GM18508 (cell line): Measurements from ENCODE around the gene MDFI.

Experiments
- ATAC-seq: cut with Tn5 transposase; IDR thresholded peaks from one replicate; pipeline ENCODE4 v1.9.1; 2021; ENCODE audit warnings: moderate number of reproducible peaks; ENCODE audit not compliant: insufficient read depth, unreplicated experiment

Gene MDFI

GRCh38 chr6:41684311-41685180 lies 46.3 kb downstream of the MDFI start:
- ATAC-seq: no peak

- no peak for ATAC-seq
Observed at GRCh38 chr6:41685641-41686380, 47.5 kb downstream of the MDFI start.

- ATAC-seq: no peak
Observed at GRCh38 chr6:41687501-41688175, 49.4 kb downstream of the MDFI start.

GRCh38 chr6:41688256-41688965 lies 50.1 kb downstream of the MDFI start:
- no peak for ATAC-seq

- no peak for ATAC-seq
Observed at GRCh38 chr6:41689171-41690008, 51.1 kb downstream of the MDFI start.

- no peak for ATAC-seq
Observed at GRCh38 chr6:41690541-41691330, 52.5 kb downstream of the MDFI start.

- ATAC-seq: no peak
Observed at GRCh38 chr6:41691426-41692079, 53.3 kb downstream of the MDFI start.

GRCh38 chr6:41692080-41692675 lies 53.9 kb downstream of the MDFI start:
- ATAC-seq: no peak

GRCh38 chr6:41692730-41693129 lies 54.5 kb downstream of the MDFI start:
- ATAC-seq: no peak

- no peak for ATAC-seq
Observed at GRCh38 chr6:41693281-41694240, 55.3 kb downstream of the MDFI start.

GRCh38 chr6:41694815-41695526 lies 56.7 kb downstream of the MDFI start:
- ATAC-seq: no peak

- ATAC-seq: no peak
Observed at GRCh38 chr6:41695825-41696224, 57.6 kb downstream of the MDFI start.

GRCh38 chr6:41696788-41697187 lies 58.5 kb downstream of the MDFI start:
- ATAC-seq: no peak

- ATAC-seq: no peak
Observed at GRCh38 chr6:41697861-41698781, 59.9 kb downstream of the MDFI start.

- ATAC-seq: no peak
Observed at GRCh38 chr6:41699063-41699462, 60.8 kb downstream of the MDFI start.
